ENCODE results near the gene RNASE7.

GRCh38 chr14:21038441-21039422, 3.4 kb upstream of the RNASE7 start:
- TF ChIP-seq, protein P1, sequence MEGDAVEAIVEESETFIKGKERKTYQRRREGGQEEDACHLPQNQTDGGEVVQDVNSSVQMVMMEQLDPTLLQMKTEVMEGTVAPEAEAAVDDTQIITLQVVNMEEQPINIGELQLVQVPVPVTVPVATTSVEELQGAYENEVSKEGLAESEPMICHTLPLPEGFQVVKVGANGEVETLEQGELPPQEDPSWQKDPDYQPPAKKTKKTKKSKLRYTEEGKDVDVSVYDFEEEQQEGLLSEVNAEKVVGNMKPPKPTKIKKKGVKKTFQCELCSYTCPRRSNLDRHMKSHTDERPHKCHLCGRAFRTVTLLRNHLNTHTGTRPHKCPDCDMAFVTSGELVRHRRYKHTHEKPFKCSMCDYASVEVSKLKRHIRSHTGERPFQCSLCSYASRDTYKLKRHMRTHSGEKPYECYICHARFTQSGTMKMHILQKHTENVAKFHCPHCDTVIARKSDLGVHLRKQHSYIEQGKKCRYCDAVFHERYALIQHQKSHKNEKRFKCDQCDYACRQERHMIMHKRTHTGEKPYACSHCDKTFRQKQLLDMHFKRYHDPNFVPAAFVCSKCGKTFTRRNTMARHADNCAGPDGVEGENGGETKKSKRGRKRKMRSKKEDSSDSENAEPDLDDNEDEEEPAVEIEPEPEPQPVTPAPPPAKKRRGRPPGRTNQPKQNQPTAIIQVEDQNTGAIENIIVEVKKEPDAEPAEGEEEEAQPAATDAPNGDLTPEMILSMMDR (IDR thresholded peaks at IDR 0.05), result no peak
- TF ChIP-seq MXI1 (IDR thresholded peaks at IDR 0.05; ENCODE audit: low read depth, low read length) (no peak), POLR2AphosphoS5 (IDR thresholded peaks at IDR 0.05; ENCODE audit: low read depth, low read length) (no peak), RAD21 (IDR thresholded peaks at IDR 0.05; ENCODE audit: low read length) (no peak), EZH2phosphoT487 (IDR thresholded peaks at IDR 0.05; ENCODE audit: borderline replicate concordance, low read depth) (no peak), JUND (IDR thresholded peaks at IDR 0.05) (no peak), EP300 (IDR thresholded peaks at IDR 0.05; ENCODE audit: borderline replicate concordance in 1 of 2, low read depth in 1 of 2, low read length in 1 of 2) (no peak), SIN3A (IDR thresholded peaks at IDR 0.05; ENCODE audit: borderline replicate concordance, low read depth, low read length) (no peak), SMC3 (IDR thresholded peaks at IDR 0.05; ENCODE audit: low read depth, low read length) (no peak)
